Thyroid gland (tissue), 4 donors: Measurements from ENCODE around the gene BCL11B. TPM values are rescaled to one million over a fixed set of nuclear protein-coding genes. Genes with fewer than 3 reads are reported as not detected.

Experiments
- DNase-seq, 2 donors: peaks; one replicate each; pipeline ENCODE4 v3.0.0-alpha.2; 2019
- H3K27ac ChIP-seq, 3 donors: fragments of 200-600 bp; sonication (generic); 1 replicate in 2 of 3; 2 replicates in 1 of 3; pipeline ENCODE4 v1.5.1; 2016 to 2019; ENCODE audit warnings: mild to moderate bottlenecking in 1 of 3, moderate library complexity in 1 of 3
- H3K27me3 ChIP-seq: fragments of 200-600 bp; sonication (generic); one replicate; pipeline ENCODE4 v1.5.1; 2019
- H3K36me3 ChIP-seq, 2 donors: fragments of 200-600 bp; sonication (generic); one replicate each; pipeline ENCODE4 v1.5.1; 2016 to 2019
- H3K4me1 ChIP-seq, 2 donors: fragments of 200-600 bp; sonication (generic); one replicate each; pipeline ENCODE4 v1.5.1; 2017 to 2019
- H3K4me3 ChIP-seq, 3 donors: fragments of 200-600 bp; sonication (generic); replicated peaks in 1 of 3; 1 replicate in 2 of 3; 2 replicates in 1 of 3; pipeline ENCODE4 v1.5.1; 2016; ENCODE audit warnings: mild to moderate bottlenecking in 1 of 3
- H3K9me3 ChIP-seq: fragments of 200-600 bp; sonication (generic); one replicate; pipeline ENCODE4 v1.5.1; 2017
- POLR2A ChIP-seq, 2 donors: fragments of 450-650 bp; IDR thresholded peaks; one replicate each; pipeline ENCODE4 v1.6.1; 2017; ENCODE audit warnings: antibody characterized with exemption in 2 of 2, mild to moderate bottlenecking in 2 of 2, moderate library complexity in 1 of 2
- WGBS, 2 donors: methylation state at CpG; one replicate each; pipeline ENCODE4 v1.1.5; 2017; 5-methylcytosine and 5-hydroxymethylcytosine counted together
- intact Hi-C: fragments of 100-400 bp; cut with DNase I; formaldehyde crosslinking; loops from one replicate; pipeline ENCODE4 v1.15.1; 2023
- total RNA-seq, 4 donors: library from RNA; depleted of rRNA; stranded (reverse); fragments of >200 nt; gene quantifications; one replicate each; pipeline ENCODE4 v1.2.3, GENCODE V29; 2016
- TF ChIP-seq, protein P1 (sequence below), 6 experiments: fragments of 200-600 bp in 3 of 6; fragments of 450-650 bp in 3 of 6; sonication (generic) in 3 of 6; IDR thresholded peaks; one replicate each; pipeline ENCODE4 v1.5.1; 2016 to 2019; ENCODE audit warnings: antibody characterized with exemption in 6 of 6, mild to moderate bottlenecking in 2 of 6, inconsistent platforms in 1 of 6, moderate library complexity in 1 of 6

Gene BCL11B
- total RNA-seq, 4 donors from 2014 or later: 0.81 to 4.3 (median 2.3) TPM

DNA sequence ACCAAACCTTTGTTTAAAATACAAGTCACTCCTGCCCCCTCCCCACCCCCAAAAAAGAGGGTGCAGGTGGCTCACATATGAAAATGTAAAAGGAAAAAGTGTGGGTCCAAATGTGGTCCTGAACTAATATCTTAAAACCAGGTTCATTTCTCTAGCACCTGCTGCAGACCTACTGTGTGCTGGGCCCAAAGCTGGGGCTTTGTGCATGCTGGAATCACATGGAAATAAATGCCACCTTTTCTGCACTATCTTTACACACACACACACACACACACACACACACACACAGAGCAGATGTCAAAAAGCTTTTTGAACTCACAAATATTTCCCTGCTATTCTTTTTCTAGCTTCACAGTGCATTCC lies 3.2 kb upstream of the BCL11B start:
- Histone ChIP-seq H3K27ac (no peak overlapping the region), H3K9me3 (no peaks in the 10 kb centered on the region), H3K4me3 (no peak overlapping the region), H3K4me1 (peaks cover 23 to 29% of the 10 kb centered on the region in 2 donors), H3K36me3 (no peaks in the 10 kb centered on the region), H3K27me3 (no peaks in the 10 kb centered on the region)
- TF ChIP-seq POLR2A (IDR thresholded peaks at IDR 0.05): no peak
- TF ChIP-seq, protein P1, sequence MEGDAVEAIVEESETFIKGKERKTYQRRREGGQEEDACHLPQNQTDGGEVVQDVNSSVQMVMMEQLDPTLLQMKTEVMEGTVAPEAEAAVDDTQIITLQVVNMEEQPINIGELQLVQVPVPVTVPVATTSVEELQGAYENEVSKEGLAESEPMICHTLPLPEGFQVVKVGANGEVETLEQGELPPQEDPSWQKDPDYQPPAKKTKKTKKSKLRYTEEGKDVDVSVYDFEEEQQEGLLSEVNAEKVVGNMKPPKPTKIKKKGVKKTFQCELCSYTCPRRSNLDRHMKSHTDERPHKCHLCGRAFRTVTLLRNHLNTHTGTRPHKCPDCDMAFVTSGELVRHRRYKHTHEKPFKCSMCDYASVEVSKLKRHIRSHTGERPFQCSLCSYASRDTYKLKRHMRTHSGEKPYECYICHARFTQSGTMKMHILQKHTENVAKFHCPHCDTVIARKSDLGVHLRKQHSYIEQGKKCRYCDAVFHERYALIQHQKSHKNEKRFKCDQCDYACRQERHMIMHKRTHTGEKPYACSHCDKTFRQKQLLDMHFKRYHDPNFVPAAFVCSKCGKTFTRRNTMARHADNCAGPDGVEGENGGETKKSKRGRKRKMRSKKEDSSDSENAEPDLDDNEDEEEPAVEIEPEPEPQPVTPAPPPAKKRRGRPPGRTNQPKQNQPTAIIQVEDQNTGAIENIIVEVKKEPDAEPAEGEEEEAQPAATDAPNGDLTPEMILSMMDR (IDR thresholded peaks at IDR 0.05): no peak
- no peak for DNase-seq
- intact Hi-C loops: loop anchor here (10.0 kb wide), 1 partner anchor 1290 kb away; no protein-coding TSS in a partner anchor

DNA sequence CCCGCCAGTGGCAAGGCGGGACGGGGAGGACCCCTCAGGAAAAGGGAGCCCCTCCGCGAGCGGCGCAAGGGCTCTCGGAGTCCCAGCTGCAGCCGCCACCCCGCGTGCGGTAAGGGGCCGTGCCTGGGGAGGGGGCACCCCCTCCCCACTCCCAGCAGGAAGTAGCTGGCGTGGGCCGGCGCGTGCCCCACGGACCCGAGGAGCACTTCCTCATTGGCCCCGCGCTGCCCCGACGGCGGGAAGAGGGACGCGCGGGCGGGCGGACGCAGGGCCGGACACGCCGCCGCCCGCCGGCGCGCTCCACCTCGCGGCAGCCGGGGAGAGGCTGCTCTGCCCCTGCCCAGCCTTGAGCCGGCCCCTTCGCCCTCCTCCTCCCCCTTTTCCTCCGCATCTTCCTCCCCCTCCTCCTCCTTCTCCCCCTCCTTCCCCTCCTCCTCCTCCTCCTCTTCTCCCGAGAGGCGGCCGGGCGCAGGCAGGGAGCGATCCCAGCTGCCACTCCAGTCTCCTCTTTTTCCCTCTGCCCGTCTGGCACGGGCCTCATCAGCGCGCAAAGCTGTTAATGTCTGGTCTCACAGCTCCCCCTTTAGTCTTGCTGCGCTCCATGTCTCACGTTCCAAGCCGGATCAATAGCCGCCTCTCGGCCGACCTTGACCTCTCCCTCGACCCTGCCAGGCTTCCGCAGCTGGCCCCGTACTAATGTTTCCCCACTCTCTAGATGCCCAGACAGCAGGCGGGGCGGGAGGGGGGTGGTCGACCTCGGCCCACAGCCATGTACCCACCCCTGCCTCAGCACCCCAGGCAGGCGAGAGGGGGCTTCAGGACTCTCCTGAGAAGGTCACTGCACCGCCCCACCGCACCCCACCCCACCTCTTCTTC lies 2.6 kb upstream of the BCL11B start:
- Histone ChIP-seq H3K9me3 (no peaks in the 10 kb centered on the region), H3K4me1 (peaks cover 23 to 30% of the 10 kb centered on the region in 2 donors), H3K36me3 (no peaks in the 10 kb centered on the region), H3K4me3 (peak overlapping the region in 2 of 3 donors; percentile 20 to 39), H3K27ac (peak overlapping the region in 1 of 3 donors; percentile 24), H3K27me3 (no peaks in the 10 kb centered on the region)
- intact Hi-C loops: loop anchor here (10.0 kb wide), 1 partner anchor 1290 kb away; no protein-coding TSS in a partner anchor
- 3 to 4% methylated on average over 45 to 54 of the region's 69 CpGs for WGBS, 2 donors
- DNase-seq: peak; percentile 93 to 94
- TF ChIP-seq, protein P1 (IDR thresholded peaks at IDR 0.05): peak in 4 of 6 experiments; percentile 48 to 77 (median 64)
- TF ChIP-seq POLR2A (IDR thresholded peaks at IDR 0.05): peak in 1 of 2 donors; percentile 45

GRCh38 chr14:99273766-99274345 lies 1.9 kb upstream of the BCL11B start:
- Histone ChIP-seq H3K27me3 (no peaks in the 10 kb centered on the region), H3K4me3 (peak overlapping the region in 1 of 3 donors; percentile 39), H3K9me3 (no peaks in the 10 kb centered on the region), H3K4me1 (peaks cover 23 to 30% of the 10 kb centered on the region in 2 donors), H3K27ac (peak overlapping the region in 1 of 3 donors; percentile 49), H3K36me3 (no peaks in the 10 kb centered on the region)
- TF ChIP-seq, protein P1 (IDR thresholded peaks at IDR 0.05): no peak
- no peak for TF ChIP-seq POLR2A (IDR thresholded peaks at IDR 0.05)
- DNase-seq: peak; percentile 58 to 59
- intact Hi-C loops: loop anchor here (10.0 kb wide), 1 partner anchor 1289 kb away; no protein-coding TSS in a partner anchor
- WGBS, 2 donors: 2 to 3% methylated on average over 21 to 33 of the region's 34 CpGs

- peak overlapping the region in 1 of 3 donors; percentile 49 for H3K27ac ChIP-seq
- no peaks in the 10 kb centered on the region for H3K27me3 ChIP-seq
- no peaks in the 10 kb centered on the region for H3K36me3 ChIP-seq
- DNase-seq: peak; percentile 67 to 79
- intact Hi-C loops: loop anchor here (10.0 kb wide), 1 partner anchor 1288 kb away; no protein-coding TSS in a partner anchor
- H3K4me1 ChIP-seq: peaks cover 23 to 30% of the 10 kb centered on the region in 2 donors
- peak in 1 of 2 donors; percentile 11 for TF ChIP-seq POLR2A (IDR thresholded peaks at IDR 0.05)
- TF ChIP-seq, protein P1 (IDR thresholded peaks at IDR 0.05): no peak
- WGBS, 2 donors: 3 to 5% methylated on average over 15 to 20 of the region's 53 CpGs
- H3K4me3 ChIP-seq: peak overlapping the region in 2 of 3 donors; percentile 14 to 39
- H3K9me3 ChIP-seq: no peaks in the 10 kb centered on the region
Measured at GRCh38 chr14:99272899-99273765, 1.1 kb upstream of the BCL11B start.
